Glutamatergic neuron (in vitro differentiated cells): ENCODE measurements around the gene TCOF1. TPM values are rescaled to one million over a fixed set of nuclear protein-coding genes. Genes with fewer than 3 reads are reported as not detected.
"Not testable (repeated sequence)": the region's sequence is repeated elsewhere in the genome, so short reads cannot be mapped to it uniquely, and the experiment has no call there.

Source experiments
- DNase-seq: peaks from one replicate; pipeline ENCODE4 v3.0.0; 2022
- H3K27ac Mint-ChIP-seq: one replicate; pipeline ENCODE4 v1.8.0; 2020; ENCODE audit warnings: mild to moderate bottlenecking, mixed read lengths, inconsistent platforms; ENCODE audit not compliant: unreplicated experiment
- H3K27me3 Mint-ChIP-seq: one replicate; pipeline ENCODE4 v1.8.0; 2020; ENCODE audit warnings: mild to moderate bottlenecking, moderate library complexity, mixed read lengths, inconsistent platforms; ENCODE audit not compliant: unreplicated experiment
- H3K36me3 Mint-ChIP-seq: one replicate; pipeline ENCODE4 v1.8.0; 2020; ENCODE audit warnings: mild to moderate bottlenecking, mixed read lengths, inconsistent platforms; ENCODE audit not compliant: unreplicated experiment
- H3K4me1 Mint-ChIP-seq: one replicate; pipeline ENCODE4 v1.8.0; 2020; ENCODE audit warnings: mild to moderate bottlenecking, low read depth, mixed read lengths, inconsistent platforms; ENCODE audit not compliant: unreplicated experiment
- H3K4me3 Mint-ChIP-seq: one replicate; pipeline ENCODE4 v1.8.0; 2020; ENCODE audit warnings: mild to moderate bottlenecking, mixed read lengths, inconsistent platforms; ENCODE audit not compliant: unreplicated experiment
- H3K9me3 Mint-ChIP-seq: one replicate; pipeline ENCODE4 v1.8.0; 2020; ENCODE audit warnings: mild to moderate bottlenecking, moderate library complexity, mixed read lengths, inconsistent platforms; ENCODE audit not compliant: unreplicated experiment
- CTCF ChIP-seq: fragments of 200-600 bp; sonication (generic); IDR thresholded peaks from one replicate; pipeline ENCODE4 v1.5.0; 2021; ENCODE audit not compliant: partially characterized antibody, unreplicated experiment
- total RNA-seq: library from RNA; stranded (reverse); fragmentation: NEBNext Ultra II Directional; extraction: Animal tissue kit (Norgen Biotek cat#: 25700); gene quantifications from one replicate; pipeline ENCODE4 v1.2.1, GENCODE V29; 2021; ENCODE audit not compliant: unreplicated experiment

Gene TCOF1
- total RNA-seq, 1 donor from 2014 or later = 39.7 TPM

DNA sequence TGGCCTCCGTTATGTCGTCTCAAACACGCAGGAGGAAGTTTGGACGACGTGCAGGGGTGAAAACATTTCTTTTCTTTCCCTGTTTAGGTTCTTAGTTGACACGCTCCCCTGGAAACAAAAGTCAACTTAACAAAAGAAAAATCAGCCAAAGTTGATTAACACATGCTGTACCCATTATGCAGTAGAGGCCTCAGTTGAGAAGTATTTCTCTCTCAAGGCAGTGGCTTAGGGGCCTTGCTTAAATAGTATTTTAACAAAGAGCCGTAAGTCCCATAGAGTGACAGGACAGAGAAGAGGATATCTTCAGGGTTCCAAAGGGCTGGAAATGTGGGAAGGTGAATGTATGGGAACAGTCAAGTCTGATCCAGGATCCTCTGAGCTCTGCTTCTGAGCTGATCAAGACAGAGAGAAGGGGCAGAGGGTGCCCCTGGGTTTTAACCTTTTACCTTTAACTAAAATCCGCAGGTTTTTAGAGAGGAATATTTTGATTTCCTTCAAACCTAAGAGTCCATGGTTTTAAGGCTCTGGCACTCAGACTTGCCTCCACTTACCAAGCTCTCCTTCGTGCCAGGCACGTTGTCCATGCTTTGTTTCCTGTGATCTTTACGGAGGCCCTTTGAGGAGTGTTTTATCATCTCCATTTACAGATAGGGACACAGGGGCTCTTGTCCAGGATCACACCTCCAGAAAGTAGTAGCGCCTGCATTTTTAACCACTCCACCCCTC is 55.8 kb downstream of the TCOF1 start:
- H3K4me3 Mint-ChIP-seq = no peak overlapping the region
- peaks cover 8% of the 10 kb centered on the region for H3K4me1 Mint-ChIP-seq
- no peak for DNase-seq
- H3K9me3 Mint-ChIP-seq = peaks cover 3% of the 10 kb centered on the region
- TF ChIP-seq CTCF = no peak
- no peak overlapping the region for H3K27ac Mint-ChIP-seq
- no peaks in the 10 kb centered on the region for H3K36me3 Mint-ChIP-seq
- H3K27me3 Mint-ChIP-seq = peaks cover 2% of the 10 kb centered on the region

DNA sequence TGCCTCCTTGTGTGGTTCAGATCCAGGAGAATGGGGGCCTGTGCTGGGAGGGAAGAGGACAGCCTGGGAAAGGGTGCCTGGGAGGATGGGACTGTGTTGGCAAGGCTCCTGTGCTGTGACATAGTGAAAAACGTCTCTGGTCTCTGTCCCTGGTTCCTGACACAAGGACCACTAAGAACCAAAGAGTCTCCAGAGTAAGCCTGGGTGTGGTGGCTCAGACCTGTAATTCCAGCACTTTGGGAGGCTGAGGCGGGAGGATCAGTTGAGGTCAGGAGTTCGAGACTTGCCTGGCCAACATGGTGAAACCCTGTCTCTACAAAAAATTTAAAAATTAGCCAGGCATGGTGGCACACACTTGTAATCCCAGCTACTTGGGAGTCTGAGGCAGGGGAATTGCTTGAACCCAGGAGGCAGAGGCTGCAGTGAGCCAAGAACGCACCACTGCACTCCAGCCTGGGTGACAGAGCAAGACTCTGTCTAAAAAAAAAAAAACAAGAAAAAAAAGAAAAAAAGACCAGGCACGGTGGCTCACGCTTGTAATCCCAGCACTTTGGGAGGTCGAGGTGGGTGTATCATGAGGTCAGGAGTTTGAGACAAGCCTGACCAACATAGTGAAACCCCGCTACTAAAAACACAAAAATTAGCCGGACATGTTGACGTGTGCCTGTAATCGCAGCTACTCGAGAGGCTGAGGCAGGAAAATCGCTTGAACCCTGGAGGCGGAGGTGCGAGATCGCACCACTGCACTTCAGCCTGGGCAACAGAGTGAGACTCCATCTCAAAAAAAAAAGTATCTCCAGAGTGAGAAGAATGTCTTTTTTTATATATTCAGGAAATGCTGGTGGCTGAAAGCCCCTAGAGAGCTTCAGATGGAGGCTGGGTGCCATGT is 56.6 kb downstream of the TCOF1 start:
- H3K36me3 Mint-ChIP-seq = not testable (repeated sequence)

DNA sequence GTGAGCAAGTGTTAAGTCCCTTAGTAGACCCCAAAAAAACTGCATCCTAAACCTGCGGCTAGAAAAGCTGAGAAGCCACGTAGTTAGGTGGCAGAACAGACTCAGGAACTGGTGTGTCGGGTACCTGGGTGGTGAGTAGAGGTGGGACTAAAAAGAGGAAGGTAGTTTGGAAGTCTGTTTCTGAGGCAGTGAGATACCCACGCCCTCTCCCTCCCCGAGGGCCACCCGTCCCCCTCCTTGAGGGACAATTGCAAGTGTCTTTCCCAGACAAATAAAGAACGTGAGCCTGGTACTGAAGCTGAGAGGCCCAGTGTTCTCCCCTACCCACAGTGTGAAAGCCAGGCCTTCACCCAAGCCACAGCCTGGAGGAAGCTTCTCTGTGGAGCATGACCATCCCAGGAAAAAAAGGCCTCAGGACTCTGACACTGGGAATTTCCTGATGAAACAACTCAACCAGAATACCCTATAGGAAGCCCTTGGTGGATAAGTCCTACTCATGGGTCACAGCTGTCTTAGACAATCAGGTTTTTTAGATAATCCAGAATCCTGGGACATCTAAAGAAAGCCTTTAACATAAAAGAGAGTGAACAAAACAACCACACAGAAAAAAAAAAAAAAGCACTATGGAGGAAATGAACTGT is 62.3 kb downstream of the TCOF1 start:
- Mint-ChIP-seq H3K9me3 (peaks cover 2% of the 10 kb centered on the region), H3K27ac (no peak overlapping the region), H3K4me3 (no peak overlapping the region), H3K4me1 (no peaks in the 10 kb centered on the region), H3K36me3 (no peaks in the 10 kb centered on the region), H3K27me3 (no peaks in the 10 kb centered on the region)
- no peak for TF ChIP-seq CTCF
- no peak for DNase-seq

More for the DNA sequence above, 56.6 kb downstream of the TCOF1 start:
- not testable (repeated sequence) for DNase-seq, H3K27ac Mint-ChIP-seq, H3K4me3 Mint-ChIP-seq, H3K4me1 Mint-ChIP-seq, H3K9me3 Mint-ChIP-seq, H3K27me3 Mint-ChIP-seq

DNA sequence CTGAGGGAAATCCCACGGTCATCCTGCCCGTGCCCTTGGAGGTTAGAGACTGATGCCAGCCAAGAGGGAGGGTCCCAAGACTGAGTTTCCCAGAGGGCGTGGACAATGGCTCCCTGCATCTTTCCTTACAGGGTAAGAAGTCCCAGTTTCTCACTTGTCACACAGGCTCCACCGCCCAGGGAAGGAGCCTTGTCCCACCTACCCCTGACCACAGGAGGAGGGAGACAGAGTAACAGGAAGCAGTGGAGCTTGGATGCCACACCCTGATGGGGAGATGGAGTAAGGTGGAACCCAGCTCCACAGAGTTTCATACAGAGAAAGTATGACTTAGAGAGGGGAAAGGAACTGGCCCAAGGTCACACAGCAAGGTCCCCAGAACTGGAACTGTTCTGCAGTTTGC is 64.6 kb downstream of the TCOF1 start:
- TF ChIP-seq CTCF = no peak
- H3K9me3 Mint-ChIP-seq = peaks cover 2% of the 10 kb centered on the region
- no peak overlapping the region for H3K27ac Mint-ChIP-seq
- no peaks in the 10 kb centered on the region for H3K36me3 Mint-ChIP-seq
- no peak for DNase-seq
- no peak overlapping the region for H3K4me3 Mint-ChIP-seq
- H3K4me1 Mint-ChIP-seq = no peaks in the 10 kb centered on the region
- H3K27me3 Mint-ChIP-seq = no peaks in the 10 kb centered on the region

DNA sequence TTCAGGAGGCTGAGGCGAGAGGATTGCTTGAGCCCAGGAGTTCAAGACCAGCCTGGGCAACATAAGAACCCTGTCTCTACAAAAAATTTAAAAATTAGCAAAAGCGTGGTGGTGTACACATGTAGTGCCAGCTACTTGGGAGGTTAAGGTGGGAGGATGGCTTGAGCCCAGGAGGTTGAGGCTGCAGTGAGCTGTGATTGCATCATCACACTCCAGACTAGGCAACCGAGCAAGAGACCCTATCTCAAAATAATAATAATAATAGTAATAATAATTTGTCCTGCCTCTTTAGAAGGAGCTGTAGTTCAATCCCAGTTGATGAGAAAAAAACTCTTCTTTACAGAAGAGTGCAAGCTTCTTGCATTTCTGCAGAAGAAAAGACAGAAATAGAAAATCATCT is 65.3 kb downstream of the TCOF1 start:
- H3K9me3 Mint-ChIP-seq = peaks cover 2% of the 10 kb centered on the region
- DNase-seq = no peak
- peaks cover under 1% of the 10 kb centered on the region for H3K27me3 Mint-ChIP-seq
- no peaks in the 10 kb centered on the region for H3K4me1 Mint-ChIP-seq
- TF ChIP-seq CTCF = no peak
- no peak overlapping the region for H3K4me3 Mint-ChIP-seq
- H3K36me3 Mint-ChIP-seq = no peaks in the 10 kb centered on the region
- no peak overlapping the region for H3K27ac Mint-ChIP-seq

DNA sequence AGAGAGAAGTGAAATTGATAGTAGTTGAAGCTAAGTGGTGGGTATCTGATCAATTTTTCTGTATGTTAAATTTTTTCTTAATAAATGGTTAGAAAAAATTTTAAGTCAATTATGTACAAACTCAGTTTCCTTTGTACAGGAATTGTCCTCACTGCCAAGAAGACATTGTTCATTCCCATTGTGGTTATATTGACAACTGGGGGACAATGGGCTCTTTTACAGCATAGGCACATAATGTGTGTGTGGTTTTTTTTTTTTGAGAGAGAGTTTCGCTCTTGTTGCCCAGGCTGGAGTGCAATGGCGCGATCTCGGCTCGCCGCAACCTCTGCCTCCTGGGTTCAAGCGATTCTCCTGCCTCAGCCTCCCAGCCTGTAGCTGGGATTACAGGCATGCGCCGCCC is 68.7 kb downstream of the TCOF1 start:
- not testable (repeated sequence) for H3K27me3 Mint-ChIP-seq, H3K27ac Mint-ChIP-seq, H3K9me3 Mint-ChIP-seq, DNase-seq, H3K4me3 Mint-ChIP-seq, H3K4me1 Mint-ChIP-seq, H3K36me3 Mint-ChIP-seq
